ENCODE data around the gene PRAMEF33.
"Not testable (repeated sequence)": the region's sequence is repeated elsewhere in the genome, so short reads cannot be mapped to it uniquely, and the experiment has no call there.

PRAMEF33 gene

GRCh38 chr1:13303239-13303638 is at the start of gene PRAMEF33:
Gene PRAMEF33 (plus strand): TSS chr1:13303539. CDS start chr1:13305955, 2,416 bp downstream.
- DNase-seq: not testable (repeated sequence)

- not testable (repeated sequence) for DNase-seq
These were observed 49.4 kb upstream of the PRAMEF33 start, which contains the start of gene PRAMEF5 for GRCh38 chr1:13253898-13254297. Gene PRAMEF5 (plus strand): TSS chr1:13254198. CDS start chr1:13259269, 5,071 bp downstream.

GRCh38 chr1:13265124-13265523 is 38.2 kb upstream of the PRAMEF33 start:
- not testable (repeated sequence) for DNase-seq

- peak in 2 of 3 donors; percentile 0 to 16 for DNase-seq
These were observed 26.3 kb upstream of the PRAMEF33 start for GRCh38 chr1:13277016-13277415.

- DNase-seq: not testable (repeated sequence)
These were observed 23.7 kb upstream of the PRAMEF33 start for GRCh38 chr1:13279617-13280016.

GRCh38 chr1:13285037-13285436 is 18.3 kb upstream of the PRAMEF33 start, which contains the start of gene PRAMEF8:
Gene PRAMEF8 (minus strand): TSS chr1:13285137. CDS start chr1:13284091, 1,046 bp downstream.
- not testable (repeated sequence) for DNase-seq

- not testable (repeated sequence) for DNase-seq
These were observed 14.3 kb upstream of the PRAMEF33 start for GRCh38 chr1:13289030-13289429.

- not testable (repeated sequence) for DNase-seq
These were observed 6.0 kb upstream of the PRAMEF33 start for GRCh38 chr1:13297216-13297931.

GRCh38 chr1:13298699-13299098 is 4.6 kb upstream of the PRAMEF33 start:
- not testable (repeated sequence) for DNase-seq

- not testable (repeated sequence) for DNase-seq
These were observed 1.1 kb upstream of the PRAMEF33 start for GRCh38 chr1:13302197-13302596.

GRCh38 chr1:13315281-13315680 is 11.9 kb downstream of the PRAMEF33 start, which contains the start of gene PRAMEF15:
Gene PRAMEF15 (plus strand): TSS chr1:13315581. CDS start chr1:13318408, 2,827 bp downstream.
- not testable (repeated sequence) for DNase-seq

GRCh38 chr1:13342496-13342895 is 39.2 kb downstream of the PRAMEF33 start:
- not testable (repeated sequence) for DNase-seq

GRCh38 chr1:13347034-13347433 is 43.7 kb downstream of the PRAMEF33 start, which contains the start of gene PRAMEF14:
Gene PRAMEF14 (minus strand): TSS chr1:13347134. CDS start chr1:13345314, 1,820 bp downstream.
- DNase-seq: not testable (repeated sequence)

- DNase-seq: peak in 1 of 3 donors; percentile 2
These were observed 50.1 kb downstream of the PRAMEF33 start for GRCh38 chr1:13353476-13353875.

- not testable (repeated sequence) for DNase-seq
These were observed 51.1 kb downstream of the PRAMEF33 start for GRCh38 chr1:13354475-13354874.

- DNase-seq: peak; percentile 61 to 80 (median 76)
These were observed 53.4 kb downstream of the PRAMEF33 start for GRCh38 chr1:13356774-13357173.

All from suppressor macrophage treated with lipopolysaccharide for 1 hour (primary cell).